Measurements from ENCODE around the gene LSM11.

LSM11 gene

GRCh38 chr5:157772127-157772526 lies 28.6 kb downstream of the LSM11 start:
- TF ChIP-seq CTCF (IDR thresholded peaks at IDR 0.05; ENCODE audit: low read length, missing control alignments), result no peak
- H3K4me3 ChIP-seq (replicated peaks; ENCODE audit: low read depth, low read length), result no peak overlapping the region
- no peak for DNase-seq (ENCODE audit: low read depth)

GRCh38 chr5:157778121-157778805 lies 34.8 kb downstream of the LSM11 start:
- H3K4me3 ChIP-seq (replicated peaks; ENCODE audit: low read depth, low read length), result no peak overlapping the region
- DNase-seq (ENCODE audit: low read depth), result peak; percentile 42
- TF ChIP-seq CTCF (IDR thresholded peaks at IDR 0.05; ENCODE audit: low read length, missing control alignments), result no peak

GRCh38 chr5:157779221-157779620 lies 35.7 kb downstream of the LSM11 start:
- DNase-seq (ENCODE audit: low read depth), result no peak
- no peak overlapping the region for H3K4me3 ChIP-seq (replicated peaks; ENCODE audit: low read depth, low read length)
- TF ChIP-seq CTCF (IDR thresholded peaks at IDR 0.05; ENCODE audit: low read length, missing control alignments), result no peak

GRCh38 chr5:157785801-157786200 lies 42.3 kb downstream of the LSM11 start:
- H3K4me3 ChIP-seq (replicated peaks; ENCODE audit: low read depth, low read length), result no peak overlapping the region
- TF ChIP-seq CTCF (IDR thresholded peaks at IDR 0.05; ENCODE audit: low read length, missing control alignments), result no peak
- no peak for DNase-seq (ENCODE audit: low read depth)

GRCh38 chr5:157793301-157793700 lies 49.8 kb downstream of the LSM11 start:
- H3K4me3 ChIP-seq (replicated peaks; ENCODE audit: low read depth, low read length), result no peak overlapping the region
- no peak for DNase-seq (ENCODE audit: low read depth)
- TF ChIP-seq CTCF (IDR thresholded peaks at IDR 0.05; ENCODE audit: low read length, missing control alignments), result no peak

GRCh38 chr5:157799578-157799977 lies 56.1 kb downstream of the LSM11 start:
- TF ChIP-seq CTCF (IDR thresholded peaks at IDR 0.05; ENCODE audit: low read length, missing control alignments), result no peak
- DNase-seq (ENCODE audit: low read depth), result no peak
- H3K4me3 ChIP-seq (replicated peaks; ENCODE audit: low read depth, low read length), result no peak overlapping the region

GRCh38 chr5:157800137-157800536 lies 56.6 kb downstream of the LSM11 start:
- no peak for TF ChIP-seq CTCF (IDR thresholded peaks at IDR 0.05; ENCODE audit: low read length, missing control alignments)
- no peak for DNase-seq (ENCODE audit: low read depth)
- H3K4me3 ChIP-seq (replicated peaks; ENCODE audit: low read depth, low read length), result no peak overlapping the region

Data from fibroblast of pulmonary artery (primary cell).